Fibroblast of skin of left biceps (primary cell): ENCODE measurements around the gene PPP2CA.
"Not testable (repeated sequence)": the region's sequence is repeated elsewhere in the genome, so short reads cannot be mapped to it uniquely, and the experiment has no call there.

ENCODE experiments used
- DNase-seq, 2 experiments: peaks; one replicate each; pipeline ENCODE4 v3.0.0-alpha.2; 2013; ENCODE audit warnings: low read depth in 2 of 2

The PPP2CA gene

DNA sequence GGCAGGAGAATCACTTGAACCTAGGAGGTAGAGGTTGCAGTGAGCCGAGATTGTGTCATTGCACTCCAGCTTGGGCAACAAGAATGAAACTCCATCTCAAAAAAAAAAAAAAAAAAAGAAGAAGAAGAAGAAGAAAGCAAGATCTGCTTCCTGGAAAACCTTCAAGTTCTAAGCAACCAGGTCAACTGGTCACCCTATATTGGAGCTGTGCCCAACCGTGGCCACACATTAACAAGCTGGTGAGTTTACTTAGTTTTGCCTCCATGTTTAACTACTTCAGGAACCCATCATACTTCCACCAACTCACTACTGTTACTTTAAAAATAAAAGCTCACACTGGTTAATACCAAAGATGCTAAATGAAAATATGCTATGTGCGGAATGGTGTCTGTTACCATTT, 36.8 kb downstream of the PPP2CA start:
- DNase-seq = no peak

DNA sequence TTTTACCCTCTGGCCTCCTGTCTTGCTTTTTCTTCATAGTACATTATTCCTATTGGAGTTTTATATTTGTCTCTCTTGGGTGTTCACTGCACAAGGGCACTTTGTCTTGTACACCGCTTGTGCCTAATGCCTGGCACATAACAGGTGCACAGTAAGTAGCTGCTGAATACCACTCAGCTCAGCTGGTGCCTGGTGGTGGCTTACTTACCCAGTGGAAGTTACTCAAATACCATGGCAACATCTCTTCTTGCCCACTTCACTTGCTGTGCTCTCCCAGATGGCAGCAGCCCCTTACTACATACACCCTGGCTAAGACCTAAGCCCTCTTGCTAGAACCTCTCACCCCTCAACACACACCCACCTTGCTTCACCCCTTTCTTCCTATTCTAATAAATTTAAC, 37.8 kb downstream of the PPP2CA start:
- no peak for DNase-seq

DNA sequence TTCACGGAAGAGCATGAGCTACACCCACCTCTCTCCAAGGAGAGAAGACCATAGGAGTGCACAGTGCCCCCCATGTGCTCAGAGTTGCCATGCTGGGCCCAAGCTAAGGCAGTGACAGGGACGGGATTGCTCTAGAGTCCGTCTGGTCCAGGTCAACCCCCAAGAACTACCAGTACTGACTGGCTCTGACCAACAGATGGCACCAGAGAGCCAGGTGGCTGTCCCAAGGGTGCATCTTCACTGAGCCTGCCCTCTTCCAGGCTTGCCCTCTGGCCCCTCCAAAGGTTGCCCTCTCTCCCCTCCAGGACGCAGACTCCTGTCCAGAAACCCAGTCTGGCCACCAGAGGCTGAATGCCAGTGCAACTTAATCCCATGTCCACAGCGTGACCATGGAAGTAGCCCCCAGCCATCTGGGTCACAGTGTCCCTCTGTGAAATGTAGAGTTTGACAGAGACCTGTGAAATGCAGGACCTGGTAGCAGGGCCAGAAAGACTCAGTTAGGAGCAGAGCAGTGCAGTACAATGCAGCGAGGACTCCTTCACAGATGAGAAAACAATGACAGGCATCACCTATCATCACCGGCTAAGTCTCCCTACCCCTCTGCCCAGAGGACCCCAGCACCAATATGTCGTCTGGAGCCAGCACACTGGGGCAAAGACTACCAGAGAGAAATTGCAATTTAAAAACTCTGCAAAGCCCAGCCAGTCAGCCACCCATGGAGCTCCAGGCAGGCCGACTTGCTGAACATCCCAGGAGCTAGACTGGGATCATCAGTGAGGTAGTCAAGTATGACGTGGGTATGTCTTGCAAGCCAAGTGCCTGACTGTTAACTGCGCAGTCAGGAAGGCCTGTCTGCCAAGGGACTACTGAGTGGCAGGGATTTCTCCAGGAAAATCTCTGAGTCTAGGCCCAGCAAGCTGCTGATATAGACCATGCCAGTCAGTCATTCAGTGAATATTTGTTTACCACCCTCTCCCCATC, 41.4 kb downstream of the PPP2CA start:
- DNase-seq = peak in 1 of 2 experiments; percentile 3

DNA sequence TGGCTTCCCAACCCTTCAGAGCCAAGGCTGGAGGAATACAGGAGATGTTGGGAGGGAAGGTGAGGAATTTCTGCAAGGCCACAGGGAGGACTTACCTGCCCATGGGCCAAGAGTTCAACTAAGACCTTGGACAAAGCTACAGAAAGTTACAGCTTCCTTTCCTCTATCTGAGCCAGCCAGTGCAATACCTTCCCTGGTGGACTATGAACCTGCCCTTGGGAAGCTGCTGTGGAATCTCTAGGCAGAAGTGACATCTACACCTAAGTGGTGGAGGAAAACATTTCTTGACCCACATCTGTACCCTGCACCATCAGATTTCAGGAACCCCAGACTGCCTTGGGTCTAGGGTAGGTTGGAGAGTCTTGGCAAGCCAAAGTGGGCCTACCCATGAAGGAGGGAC, 42.4 kb downstream of the PPP2CA start:
- no peak for DNase-seq

DNA sequence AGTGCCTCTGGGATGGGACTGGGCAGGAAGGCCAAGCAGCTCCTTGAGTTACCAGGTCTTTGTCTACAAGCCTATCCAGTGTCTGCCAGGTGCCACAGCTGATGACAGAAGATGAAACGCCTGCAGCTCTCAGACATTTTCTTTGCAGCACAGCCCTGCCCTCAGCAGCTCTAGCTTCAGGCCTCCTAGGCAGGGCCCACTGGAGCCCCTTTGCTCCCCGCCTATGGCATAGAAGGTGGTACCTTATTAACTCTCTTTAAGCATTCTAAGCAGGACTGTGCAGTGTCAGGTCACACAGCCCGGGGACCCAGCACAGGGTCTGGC, 47.8 kb downstream of the PPP2CA start:
- DNase-seq = no peak

DNA sequence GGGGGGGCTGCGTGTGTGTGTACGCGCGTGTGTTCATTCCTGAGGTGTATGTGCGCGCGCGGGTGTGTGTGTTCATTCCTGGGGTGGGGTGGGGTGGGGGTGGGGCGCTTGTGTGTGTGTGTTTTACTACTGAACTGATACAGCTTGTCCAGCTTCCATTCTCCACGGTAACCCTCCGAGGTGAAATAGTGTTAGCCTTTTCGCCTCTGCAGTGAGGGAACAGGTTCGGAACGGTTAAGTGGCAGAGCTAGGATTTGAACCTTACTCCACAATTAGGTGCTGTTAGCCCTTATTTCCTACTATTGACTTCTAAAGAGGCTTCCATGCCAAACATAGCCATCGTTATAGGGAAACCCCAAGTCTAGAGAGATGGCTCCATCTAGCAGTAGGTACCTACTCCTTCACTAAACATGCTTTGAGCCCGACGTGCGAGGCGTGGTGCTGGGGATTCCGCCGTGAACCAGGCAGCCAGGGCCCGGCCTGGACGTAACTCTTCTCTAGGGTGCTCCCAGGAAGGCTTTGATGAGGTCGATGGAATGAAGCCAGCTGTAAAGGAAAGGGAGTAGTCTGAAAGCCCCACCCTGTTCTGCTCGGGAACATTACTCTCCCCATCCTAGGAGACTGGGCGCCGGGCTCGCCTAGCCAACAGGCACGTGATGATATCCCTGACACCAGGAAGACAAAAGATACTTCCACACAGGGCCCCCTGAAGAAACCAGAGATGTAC, 48.3 kb downstream of the PPP2CA start:
- DNase-seq = no peak

DNA sequence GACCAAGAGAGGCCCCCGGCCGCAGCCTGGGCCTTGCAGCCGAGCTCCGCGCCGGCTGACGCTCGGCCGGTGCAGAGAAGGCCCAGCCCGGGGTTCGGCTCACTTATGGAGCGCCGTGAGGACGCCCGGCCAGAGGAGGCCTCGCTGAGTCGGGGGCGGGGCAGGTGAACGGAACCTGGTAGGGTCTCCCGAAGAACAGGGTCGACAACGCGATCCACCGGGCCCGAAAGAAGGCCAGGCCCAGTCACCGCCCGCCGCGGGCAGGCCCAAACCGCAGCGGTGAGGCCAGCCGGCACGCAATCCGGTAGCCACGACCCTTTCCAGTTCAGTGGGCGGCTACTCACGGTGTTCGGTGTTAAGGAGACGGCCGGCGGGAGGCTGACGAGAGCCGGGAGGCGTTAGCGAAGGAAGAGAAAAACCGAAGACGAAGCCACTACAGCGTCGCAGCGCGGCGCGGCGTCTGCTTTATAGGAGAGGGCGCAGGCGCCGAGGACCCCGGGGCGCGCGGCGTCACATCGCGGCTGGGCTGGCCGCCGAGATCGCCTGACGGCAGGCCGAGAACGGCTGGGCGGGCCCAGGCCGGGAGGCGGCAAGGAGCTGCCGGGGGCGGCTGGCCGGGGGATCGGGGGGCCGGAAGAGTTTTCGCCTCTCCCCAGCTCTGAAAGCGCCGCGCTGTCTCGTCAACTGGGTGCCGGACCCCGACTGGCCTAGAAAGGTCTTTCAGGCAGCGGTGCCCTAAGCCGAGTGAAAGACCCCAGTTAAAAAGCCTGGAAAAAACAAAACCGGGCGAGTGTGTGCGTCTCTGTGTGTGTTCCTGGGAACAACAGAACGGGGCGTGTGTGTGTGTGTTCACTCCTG, 49.1 kb downstream of the PPP2CA start, which contains the start of gene SKP1:
SKP1 (minus strand) TSS at position 440 of the 858 bp plus-strand sequence. CDS start 2,928 bp downstream, outside the sequence.
- DNase-seq = peak; percentile 56 to 69

- DNase-seq = no peak
Observed at GRCh38 chr5:134175921-134176510, 49.9 kb downstream of the PPP2CA start.

DNA sequence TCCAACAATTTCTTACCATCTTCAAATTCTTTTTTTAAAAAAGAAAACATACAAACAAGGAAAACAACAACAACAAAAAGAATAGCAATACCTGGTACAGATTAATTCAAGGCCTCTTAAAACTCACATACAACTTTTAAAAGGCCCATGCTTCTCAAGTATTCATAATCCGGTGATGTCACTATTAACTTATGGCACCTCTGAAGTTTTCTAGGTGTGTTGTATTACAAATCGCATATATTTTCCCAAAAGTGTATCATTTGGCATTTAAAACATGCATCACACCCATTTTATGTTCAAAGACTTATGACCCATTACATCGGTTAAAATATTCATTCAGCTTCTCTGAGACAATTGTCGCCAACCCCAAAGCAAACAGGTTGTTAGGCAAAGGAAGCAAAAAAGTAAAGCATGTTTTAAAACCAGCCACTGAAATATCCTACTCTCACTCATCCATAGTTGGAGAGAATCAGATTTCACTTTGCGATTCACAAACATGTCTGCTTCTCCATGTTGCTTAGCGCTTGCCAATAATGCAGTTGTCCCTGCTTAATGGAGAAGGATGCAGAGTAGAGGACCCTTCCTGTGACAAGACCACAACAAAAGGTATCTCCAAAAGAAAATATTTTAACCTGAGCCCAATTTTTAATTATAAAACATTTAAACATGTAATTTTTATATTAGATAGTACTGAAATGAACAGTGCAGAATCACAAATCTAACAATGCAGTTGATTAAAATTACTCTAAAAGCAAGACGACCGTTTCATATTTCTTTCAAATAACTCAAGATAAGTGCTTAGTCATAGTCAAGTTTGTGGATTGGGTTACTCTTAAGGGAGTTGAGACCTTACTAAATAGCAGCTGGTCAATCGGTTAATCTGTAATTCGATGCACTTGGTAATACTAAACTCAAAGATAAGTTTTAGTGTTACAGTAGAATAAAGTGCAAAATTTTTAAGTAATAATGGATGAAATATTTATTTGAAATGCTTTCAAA, 50.7 kb downstream of the PPP2CA start:
- DNase-seq = peak in 1 of 2 experiments; percentile 6

GRCh38 chr5:134171972-134172371, 53.9 kb downstream of the PPP2CA start:
- no peak for DNase-seq

GRCh38 chr5:134162592-134162991, 63.3 kb downstream of the PPP2CA start:
- no peak for DNase-seq

GRCh38 chr5:134161513-134162395, 64.1 kb downstream of the PPP2CA start:
- DNase-seq = no peak

DNA sequence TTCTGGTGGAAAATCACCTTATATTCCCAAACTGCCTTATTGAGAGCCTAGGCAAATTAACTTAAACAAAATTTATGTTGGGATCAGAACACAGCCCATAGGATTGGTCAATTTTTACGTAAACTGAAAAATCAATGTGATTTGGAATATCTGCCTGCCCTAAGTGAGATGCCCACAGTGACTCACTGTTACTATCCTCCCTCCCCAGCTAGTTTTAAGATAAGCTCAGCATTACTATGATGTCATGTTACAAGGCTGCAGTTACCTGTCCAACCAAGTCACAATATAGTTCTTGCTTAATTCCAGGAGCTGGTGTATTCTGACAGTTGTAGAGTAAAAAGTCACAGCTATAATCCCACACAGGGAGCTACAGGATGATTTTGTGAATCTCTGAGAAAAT, 72.2 kb downstream of the PPP2CA start:
- no peak for DNase-seq

DNA sequence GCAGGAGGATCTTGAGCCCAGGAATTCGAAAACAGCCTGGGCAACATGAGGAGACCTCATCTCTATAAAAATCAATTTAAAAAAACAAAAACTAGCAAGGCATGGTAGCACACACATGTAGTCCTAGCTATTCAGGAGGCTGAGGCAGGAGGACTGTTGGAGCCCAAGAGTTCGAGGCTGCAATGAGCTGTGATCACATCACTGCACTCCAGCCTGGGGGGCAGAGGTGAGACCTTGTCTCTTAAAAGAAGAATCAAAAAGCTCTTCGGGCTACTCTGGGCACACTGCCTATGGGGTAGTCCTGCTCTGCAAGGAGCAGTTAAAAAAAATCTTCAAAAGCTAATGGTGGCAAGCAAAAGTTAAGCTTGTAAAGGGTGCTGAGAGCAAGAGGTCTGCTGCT, 72.6 kb downstream of the PPP2CA start:
- no peak for DNase-seq

- DNase-seq = not testable (repeated sequence)
Observed at GRCh38 chr5:134152173-134152832, 73.6 kb downstream of the PPP2CA start.

DNA sequence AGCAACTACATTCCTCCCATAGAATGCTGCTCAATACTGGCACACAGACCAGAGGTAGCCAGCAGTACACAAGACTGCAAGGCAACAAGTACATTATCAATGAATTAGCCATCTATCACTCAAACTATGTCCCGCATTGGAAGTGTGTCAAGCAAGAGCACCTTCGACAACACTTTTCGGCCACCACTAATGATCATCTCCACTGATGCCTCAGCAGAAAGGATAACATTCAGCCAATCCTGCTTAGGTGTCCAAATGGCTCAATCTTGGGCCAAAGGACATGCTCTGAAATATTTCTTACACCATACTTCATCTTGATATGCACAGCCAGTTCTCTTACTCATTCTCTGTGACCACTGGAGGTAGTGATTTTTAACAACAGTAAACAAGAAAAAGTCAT, 74.2 kb downstream of the PPP2CA start:
- DNase-seq = no peak

DNA sequence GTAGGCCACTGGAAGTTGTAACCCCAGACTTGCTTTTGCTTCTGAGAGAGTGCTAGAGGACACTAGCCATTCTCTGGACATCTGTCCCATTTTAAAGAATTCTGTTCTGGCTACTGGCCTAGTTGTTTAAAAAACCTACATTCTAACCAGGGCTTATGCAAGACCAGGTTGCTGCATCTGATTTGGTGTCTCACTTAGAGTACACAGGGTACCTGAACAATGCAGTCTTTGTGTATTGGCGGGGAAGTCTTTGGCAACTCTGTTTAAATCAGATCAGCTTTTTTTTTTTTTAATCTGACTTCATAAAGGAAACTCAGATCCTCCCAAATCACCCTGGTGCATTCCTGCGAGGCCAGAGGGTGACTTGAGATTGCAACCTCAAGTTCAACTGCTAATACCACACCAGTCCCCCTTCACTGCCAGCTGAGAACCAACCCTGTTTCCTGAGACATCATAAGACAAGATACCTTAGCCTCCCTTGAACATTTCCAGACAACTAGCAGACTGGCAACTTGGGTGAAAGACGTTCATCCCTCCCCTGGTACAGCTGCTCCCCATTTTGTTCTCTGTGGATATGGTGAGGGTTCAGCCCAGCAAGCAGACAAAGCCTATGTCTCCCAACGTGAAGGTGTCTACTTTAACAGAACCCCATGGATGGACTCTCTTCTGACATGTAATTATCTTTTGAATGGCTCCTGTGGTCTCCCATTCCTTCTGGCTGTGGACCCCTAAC, 76.1 kb downstream of the PPP2CA start:
- no peak for DNase-seq

GRCh38 chr5:134148986-134149539, 76.8 kb downstream of the PPP2CA start:
- DNase-seq = no peak
